Left kidney (tissue), 2 donors: ENCODE measurements around the gene PTGES2. TPM values are rescaled to one million over a fixed set of nuclear protein-coding genes. Genes with fewer than 3 reads are reported as not detected.
"Not testable (repeated sequence)": the region's sequence is repeated elsewhere in the genome, so short reads cannot be mapped to it uniquely, and the experiment has no call there.

Experiments
- DNase-seq: peaks from one replicate; pipeline ENCODE4 v3.0.0-alpha.2; 2013
- polyA plus RNA-seq: library from polyadenylated mRNA; unstranded; fragments of 120-200 nt; gene quantifications from one replicate; pipeline ENCODE4 v1.2.1, GENCODE V29; 2013; ENCODE audit not compliant: insufficient read length

PTGES2 gene
- polyA plus RNA-seq, 1 donor: 37.9 TPM

DNA sequence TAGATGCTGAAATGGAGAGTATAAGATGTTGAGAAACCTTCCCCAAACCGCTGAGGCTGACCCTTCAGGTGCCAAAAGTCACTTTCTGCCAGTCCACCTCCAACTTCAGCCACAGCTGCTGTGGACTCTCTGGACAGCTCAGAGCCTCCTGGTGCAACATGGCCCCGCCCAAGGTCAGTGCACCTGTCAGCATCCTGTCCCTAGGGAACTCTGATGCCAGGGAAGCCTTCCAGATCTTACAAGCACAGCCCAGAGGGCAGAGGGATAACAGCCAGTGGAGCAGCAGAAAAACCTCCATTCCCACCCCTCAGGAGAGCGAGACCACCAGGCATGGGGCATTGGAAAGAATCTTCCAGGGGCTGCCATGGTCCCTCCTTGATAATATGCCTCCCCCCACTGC, 10.5 kb upstream of the PTGES2 start:
- DNase-seq: no peak

DNA sequence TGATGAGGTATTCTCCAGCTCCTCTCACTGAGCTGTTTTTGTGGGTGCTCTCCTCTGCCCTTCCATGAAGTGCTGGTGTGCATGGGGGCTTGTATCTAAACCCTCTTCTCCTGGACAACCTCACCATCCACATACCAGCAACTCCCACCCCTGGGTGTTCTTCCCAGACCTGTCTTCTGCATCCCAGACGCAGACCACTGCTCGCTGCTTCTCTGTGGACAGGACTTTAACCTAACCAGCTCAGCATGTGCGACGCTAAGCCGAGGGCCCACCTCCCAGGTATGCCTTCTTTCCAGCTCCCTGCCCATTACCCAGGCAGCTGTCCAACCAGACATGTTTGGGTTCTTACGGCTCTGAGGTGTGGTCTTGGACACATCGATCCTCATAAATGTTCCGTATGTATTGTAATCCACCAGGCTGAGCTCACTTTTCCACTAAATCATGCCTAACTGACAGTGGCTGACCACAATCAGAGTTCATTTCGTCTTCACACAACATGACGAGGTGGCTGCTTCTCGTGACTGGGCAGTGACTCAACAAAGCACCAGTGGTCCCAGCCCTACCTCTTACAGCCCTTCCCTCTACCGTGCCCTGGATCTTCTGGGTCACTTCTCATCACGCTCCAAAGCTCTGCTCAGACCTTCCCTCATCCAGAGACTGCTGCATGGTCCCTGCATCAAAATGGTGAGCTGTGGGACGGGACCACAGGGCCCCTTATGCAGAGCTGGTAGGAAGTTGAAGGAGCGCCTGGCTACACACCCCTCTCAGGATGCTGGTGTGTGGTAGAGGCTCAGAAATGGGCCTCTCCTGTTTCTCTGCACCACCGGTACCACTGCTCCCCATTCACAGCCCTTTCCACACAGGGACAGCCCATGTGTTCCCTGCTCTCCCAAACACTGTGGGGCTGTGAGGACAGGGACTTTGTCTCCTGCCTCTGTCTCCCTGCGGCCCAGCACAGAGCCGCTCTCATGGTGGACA, 9.6 kb upstream of the PTGES2 start:
- no peak for DNase-seq

DNA sequence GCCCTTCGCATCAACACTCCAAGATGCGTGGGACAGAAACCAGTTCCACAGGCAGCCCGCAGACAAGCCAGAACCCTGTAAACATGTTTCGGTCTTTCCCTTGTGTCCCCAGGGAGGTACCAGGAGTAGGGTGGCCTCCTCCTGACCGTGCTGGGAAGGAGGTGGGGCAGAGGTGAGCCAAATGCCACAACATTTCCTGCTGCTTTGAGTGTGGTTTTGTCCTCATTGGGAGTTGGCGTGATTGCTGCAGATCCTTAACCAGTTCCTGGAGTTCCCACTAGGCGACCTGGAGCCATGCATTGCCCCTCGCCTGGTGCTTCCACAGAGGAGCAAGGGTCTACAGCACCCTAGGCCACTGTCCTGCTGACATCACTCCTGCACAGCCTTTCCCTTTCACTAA, 8.0 kb upstream of the PTGES2 start:
- DNase-seq: not testable (repeated sequence)

DNA sequence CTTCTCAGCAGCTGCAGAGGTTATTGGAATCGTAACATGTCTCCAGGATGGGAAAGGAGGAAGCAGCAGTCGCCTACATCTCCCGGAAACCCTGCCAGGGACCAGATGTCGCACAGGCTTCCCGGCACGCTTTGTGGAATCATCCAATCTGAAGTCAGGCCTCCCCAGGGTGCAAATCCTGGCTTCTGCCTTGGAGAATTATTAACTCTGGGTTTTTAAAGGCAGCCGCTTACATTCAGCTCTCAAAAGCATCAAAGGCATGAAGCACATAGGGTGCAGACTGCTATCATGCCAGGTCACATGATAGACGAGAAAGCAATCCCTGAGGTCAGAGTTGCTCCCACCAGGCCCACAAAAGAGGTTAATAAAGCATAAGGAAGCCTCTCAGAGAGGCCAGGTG, 4.6 kb upstream of the PTGES2 start:
- not testable (repeated sequence) for DNase-seq

DNA sequence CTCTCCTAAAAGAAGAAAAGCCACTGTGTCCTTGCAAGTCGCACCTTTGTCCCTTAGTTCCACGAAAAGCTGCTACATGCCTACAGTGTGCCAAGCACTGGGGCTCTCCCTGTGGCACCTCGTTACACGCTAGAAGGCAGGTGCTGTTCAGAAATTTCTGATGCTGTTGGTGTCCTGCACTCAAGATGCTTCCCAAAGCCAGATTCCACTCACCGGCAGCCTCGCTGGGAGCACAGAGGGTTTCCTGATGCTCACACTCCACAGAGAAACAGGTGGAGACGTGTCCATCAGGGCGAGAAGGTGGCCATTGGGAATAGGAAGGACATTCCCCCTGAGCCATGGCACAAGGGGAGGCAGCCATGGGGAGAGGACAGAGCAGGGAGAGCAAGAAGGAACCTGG, 3.8 kb upstream of the PTGES2 start:
- not testable (repeated sequence) for DNase-seq

DNA sequence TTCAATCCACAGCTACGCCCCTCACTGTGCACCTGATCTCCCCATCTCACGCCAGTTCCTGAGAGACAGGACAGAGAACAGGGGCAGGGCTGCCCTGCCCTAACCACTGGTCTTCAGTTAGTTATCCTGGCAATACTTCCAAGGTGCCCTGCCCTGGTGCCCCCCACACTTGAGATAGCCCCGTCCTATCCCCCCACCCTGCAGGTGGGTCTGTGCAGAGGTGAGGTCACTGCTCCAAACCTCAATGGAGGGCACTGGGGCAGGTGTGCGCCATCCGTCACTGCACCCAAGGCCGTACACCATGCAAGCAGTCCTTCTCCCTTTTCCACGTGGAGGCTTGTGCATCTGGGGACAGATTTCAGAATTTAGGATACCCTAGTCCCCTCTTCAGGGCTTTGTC, 3.1 kb upstream of the PTGES2 start:
- DNase-seq: not testable (repeated sequence)

DNA sequence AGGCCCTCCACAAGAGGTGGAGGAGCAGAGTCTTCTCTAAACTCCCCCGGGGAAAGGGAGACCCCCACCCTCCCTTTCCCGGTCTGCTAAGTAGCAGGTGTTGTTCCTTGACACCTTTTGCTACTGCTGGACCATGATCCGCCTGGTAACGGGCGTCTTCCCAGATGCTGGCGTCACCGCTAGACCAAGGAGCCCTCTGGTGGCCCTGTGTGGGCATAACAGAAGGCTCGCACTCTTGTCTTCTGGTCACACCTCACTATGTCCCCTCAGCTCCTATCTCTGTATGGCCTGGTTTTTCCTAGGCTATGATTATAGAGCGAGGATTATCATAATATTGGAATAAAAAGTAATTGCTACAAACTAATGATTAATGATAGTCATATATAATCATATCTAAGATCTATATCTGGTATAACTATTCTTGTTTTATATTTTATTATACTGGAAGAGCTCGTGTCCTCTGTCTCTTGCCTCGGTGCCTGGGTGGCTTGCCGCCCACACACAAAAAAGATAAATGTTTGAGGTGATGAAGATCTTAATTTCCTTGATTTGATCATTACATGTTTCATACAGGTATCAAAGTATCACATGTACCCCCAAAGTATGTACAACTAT, 2.6 kb upstream of the PTGES2 start:
- DNase-seq: not testable (repeated sequence)

DNA sequence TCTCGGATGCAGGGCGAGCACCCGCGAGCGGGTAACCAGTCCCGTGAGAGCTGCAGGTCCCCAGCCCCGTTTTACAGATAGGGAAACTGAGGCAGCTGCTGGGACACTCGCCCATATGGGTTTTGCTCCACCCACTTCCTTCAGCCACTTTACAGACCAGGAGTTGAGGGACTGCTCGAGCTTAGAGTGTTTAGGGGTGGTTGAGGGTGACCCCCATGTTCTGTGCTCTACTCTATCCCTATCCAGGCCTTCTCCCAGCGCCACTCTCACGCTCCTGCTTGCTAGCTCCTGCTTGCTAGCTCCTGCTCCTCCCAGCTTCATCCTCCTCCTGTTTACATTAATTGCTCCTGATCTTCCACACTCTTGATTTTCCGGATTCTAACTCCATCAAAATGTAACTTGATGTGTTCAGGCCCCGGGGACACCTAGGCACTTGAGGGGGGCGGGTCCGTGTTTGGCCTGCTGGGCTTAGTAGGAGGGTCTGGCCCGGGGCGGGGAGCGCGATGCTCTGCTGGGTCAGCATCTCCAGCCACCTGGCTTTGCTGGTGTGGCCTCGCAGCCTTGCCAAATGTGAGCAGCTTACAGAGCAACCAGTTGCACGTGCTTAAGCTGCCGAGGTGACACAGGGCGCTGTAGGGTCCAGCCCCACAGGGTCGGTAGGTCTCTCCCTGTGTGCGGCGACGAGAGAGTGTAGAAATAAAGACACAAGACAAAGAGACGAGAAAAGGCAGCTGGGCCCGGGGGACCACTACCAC, 1.5 kb upstream of the PTGES2 start:
- DNase-seq: no peak

DNA sequence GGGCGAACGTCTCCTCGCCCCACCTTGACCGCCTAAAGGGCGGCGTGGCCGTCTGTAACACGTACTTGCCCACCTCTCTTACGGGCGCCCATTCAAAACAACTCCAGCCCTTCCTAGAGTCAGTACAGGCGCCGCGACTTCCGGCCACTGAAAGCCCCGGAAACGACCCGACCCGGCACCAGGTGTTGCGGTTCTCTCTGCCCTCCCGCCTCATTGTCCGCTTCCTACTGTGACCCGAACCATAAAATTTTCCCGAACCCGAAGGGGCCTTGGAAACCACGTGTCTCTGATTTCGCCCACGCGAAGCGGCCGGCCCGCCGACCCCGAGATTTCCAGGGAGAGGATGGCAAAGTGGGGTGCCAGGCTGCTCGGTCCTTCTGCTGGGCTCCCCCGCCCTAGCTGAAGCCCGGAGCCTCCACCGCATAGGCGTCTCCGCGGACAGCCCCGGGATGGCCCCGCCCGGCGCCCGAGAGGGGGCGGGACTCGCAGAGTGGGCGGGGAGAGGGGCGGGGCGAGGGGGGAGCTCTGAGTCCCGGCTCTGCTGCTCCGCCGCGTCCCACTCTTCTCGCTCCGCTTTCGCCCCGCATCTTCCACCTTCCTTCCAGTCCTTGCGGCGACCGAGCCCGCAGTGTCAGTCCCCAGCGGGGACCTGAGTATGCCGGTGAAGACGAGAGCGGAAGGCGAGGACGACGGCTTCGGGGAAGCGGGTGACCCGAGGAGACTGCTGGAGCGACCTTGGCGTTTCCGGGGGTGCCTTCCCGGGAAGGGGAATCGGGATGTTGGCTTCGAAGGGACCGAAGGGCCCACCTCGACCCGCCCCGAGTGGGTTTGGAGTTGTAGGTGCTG, 684 bp upstream of the PTGES2 start:
- peak; percentile 95 for DNase-seq

DNA sequence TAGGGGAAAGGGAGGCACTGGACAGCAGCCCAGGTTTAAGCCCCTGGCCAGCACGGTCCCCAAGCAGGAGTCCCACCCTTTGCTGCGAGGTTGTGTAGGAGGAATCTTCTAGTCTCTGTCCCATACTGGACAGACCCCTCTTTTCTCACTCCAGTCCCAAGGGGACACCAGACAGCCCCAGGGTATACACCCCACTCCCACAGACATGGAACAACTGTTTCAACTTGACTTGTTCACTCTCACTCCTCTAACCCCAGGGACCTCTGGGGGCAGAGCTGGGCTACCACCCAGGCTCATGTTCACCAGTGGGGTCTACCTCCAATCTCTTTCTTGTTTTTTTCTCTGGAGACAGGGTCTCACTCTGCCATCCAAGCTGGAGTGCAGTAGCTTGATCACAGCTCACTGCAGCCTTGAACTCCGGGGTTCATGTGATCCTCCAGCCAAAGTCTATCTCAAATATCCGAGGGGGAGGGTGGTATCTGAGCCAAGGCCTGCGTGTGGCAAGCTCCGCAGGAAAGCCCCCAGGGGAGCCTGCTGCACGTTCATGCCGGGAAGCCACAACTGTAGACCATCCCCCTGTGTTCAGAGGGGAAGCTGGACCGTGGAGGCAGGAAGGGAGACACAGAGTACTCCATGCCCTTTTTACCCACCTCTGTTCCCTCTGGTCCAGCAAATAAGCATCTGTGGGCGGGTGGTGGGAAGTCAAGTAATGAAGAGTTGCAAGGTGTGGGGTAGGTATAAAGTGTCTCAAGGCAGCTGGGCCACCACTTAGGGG, 1.8 kb downstream of the PTGES2 start:
- no peak for DNase-seq

DNA sequence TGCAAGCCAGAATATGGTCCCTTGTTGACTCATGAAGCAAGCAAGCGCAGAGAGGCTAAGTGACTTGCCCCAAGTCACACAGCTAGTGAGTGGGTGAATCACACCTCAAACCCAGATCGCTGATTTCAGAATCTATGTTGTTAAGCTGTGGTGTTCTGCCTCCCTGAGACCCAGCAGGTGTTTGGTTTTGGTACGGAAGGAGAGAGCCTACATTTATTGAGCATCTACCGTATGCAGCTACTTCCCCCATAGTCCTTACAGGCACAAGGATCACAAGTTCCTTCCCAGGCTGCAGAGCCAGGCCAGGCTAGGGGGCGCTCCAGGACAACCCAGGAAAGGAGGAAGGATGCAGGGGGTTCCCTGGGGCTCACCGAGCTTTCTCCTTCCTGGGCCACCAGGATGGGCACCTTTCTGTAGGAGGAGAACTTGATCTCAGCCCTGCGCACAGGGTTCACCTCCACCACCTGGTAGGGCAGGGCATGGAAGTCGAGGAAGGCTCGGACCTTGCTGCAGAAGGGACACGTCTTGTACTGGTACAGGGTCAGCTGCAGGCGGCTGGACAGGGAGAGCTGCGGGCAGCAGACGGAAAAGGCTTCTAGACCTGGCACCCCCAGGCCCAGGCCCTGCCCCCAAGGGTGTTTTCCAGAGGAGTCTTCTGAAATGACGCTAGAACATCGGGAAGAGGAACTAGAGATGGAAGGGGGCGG, 2.5 kb downstream of the PTGES2 start:
- DNase-seq: no peak

DNA sequence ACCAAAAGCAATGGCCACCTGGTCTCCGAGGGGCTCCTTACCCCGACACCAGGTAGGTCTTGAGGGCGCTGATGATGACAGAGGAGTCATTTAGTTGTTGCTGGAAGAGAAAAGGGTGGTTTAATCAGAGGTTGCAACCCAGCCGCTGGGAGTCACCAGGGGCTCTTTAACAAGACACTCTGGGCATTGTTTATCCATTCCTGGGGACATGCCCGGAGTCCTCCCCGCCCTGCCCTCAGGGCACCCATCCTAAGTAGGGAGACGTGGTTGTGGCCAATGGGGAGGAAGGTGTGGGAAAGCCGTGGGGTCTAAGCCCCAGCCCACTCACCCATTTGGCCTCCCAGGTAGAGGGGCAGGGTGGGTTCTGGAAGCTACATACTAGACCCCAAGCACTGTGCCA, 3.1 kb downstream of the PTGES2 start:
- DNase-seq: no peak

DNA sequence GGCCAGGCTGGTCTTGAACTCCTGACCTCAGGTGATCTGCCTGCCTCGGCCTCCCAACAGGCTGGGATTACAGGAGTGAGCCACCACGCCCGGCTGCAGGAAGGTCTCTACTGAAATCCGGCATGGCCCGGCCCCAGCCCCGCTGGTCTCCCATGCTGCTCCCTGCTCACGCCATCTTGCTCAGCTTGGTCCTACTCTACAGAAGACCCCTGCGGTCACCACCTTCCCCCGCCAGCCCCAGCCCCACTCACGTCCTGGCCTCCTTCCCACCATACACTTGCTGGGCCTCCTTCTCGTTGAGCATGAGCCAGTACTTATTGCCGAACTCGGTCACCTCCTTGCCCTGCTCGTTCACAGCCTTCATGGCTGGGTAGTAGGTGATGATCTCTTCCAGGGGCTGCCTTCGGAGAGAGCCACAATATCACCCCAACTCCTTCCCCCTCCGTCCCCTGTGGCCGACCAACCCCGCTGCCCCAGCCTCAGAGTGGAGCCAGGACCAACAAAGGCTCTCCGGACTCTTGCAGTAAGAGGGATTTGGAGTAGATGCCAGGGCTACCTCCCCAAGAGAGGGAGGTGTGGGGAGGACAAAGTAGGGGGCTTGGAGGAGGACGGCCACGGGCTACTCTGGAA, 4.0 kb downstream of the PTGES2 start:
- DNase-seq: no peak

DNA sequence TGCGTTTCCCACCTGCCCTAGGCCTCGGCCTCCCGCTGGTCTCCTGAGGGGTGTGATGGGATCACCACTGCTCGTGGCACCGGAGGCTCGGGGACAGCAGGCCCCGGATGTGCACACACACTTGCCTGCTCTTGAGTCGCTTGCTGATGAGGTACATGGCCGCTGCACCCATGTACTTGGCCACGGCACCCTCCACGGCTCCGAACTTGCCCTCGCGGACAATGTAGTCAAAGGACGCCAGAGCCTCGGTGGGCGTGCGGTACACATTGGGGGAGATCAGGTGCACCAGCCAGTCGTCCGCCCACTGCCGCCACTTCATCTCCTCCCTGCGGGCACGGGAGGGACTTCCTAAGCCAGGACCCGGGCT, 4.7 kb downstream of the PTGES2 start:
- DNase-seq: no peak

DNA sequence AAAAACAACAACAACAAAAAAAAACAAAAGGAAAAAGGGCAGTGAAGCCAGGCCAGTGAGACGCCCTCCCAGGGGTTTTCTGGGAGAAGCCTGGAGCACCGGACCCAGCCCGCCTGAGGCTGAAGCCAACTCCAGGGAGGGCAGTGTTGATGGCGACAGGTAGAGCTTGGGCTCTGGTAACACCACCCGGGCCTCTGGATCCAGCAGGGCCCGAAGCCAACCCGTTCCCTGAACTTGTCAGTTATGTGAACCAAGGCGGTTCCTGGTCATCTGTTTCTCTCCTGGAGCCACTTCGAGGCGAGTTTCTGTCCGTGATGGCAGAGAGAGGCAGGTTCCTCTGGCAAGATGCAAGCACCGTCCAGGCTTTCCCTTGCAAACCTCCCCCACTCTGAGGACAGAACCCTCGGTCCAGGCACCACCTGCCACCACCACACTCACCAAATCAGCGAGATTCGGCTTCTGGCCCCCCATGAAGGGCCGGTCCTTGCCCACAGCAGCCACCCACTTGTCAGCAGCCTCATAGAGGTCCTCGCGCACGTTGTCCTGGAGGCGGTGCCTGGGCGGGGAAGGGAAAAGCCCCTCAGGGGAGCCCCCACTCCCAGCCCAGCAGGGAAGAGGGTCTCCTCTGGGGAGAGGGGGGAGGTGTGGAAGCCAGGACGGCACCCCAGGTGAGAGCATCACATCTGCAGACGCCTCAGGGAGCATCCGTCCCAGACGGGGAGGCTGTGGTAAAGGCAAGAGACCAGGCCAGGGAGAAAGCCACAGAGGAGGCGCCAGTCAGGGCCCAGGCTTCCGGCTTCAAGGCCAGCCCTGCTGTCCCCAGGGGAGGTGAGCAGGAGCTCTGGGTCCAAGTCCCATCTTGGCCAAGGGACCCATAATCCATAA, 5.4 kb downstream of the PTGES2 start:
- DNase-seq: no peak

DNA sequence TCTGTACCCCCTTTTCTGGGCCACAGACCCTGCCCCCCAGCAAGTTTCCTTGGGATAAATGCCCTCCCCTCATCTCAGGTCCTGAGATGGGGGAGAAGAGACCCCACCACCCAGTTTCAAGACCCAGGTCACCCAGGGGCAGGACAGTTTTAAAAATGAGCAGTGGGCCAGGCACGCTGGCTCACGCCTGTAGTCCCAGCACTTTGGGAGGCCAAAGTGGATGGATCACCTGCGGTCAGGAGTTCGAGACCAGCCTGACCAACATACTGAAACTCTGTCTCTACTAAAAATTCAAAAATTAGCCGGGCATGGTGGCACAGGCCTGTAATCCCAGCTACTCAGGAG, 6.1 kb downstream of the PTGES2 start:
- DNase-seq: no peak

DNA sequence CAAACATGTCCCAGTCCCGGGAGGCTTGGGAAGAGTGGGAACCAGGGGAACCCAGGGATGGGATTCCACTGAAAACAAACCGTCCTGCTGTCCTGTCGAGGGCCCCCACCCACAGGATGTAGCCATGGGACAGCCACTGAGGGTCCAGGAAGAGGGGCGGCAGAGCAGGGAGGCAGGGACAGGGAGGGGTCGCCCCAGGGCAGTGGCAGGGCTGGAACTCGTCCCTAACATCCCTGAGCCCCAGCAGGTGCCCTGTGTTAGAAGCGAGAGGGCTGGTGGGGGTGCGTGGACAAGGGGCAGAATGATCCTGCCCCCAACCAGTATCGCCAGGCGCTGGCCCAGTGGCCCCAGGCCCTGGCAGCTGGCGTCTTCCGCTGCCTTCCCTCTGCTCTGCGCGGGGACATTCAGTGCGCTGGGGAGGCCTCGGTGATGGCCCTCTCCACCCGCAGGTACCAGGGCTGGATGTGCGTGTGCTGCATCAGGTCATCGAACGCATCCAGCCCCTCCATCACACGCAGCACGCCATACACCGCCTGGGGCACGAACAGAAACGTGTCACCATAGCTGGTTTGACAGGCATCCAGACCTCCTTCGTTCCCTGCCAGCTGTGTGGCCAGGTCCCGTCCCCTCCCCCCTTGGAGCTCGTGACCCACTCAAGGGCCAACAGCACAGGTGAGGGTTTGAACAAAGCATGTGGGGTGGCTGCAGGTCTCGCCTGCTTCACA, 6.6 kb downstream of the PTGES2 start:
- DNase-seq: no peak

DNA sequence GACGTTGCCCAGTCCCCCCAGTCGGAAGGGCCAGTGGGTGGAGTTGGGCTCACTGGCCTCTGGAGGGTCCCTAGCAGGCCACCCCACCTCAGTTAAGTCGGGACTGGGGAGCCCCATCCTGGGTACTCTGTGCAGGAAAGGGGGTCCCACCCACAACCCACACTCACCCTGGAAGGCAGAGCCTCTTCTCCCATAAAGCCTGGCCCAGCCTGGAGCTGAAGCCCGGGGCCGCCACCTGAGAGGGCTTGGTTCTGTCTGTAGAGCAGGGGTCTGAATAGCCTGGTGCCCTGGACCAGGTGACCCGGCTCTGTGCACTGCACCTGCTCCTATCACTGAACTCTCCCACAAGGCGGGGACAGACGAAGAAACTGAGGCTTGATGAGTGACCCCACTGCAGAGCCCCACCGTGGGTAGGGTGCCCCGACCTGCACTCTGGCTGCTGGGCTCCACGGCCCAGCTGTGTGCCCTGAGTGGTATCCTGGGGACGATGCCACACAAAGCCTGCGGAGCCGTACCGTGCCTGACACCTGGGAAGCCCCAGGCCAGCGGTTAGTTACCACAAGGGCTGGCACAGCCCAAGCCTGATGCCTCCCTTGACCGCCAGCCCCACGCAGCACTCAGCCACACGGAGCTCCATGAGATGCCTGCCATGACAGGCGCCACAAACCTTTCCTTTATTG, 7.3 kb downstream of the PTGES2 start:
- DNase-seq: no peak
